Measurements from ENCODE around the gene TBC1D17. TPM values are rescaled to one million over a fixed set of nuclear protein-coding genes. Genes with fewer than 3 reads are reported as not detected.

The TBC1D17 gene
- total and polyA plus RNA-seq, 4 donors = 11.3 to 27.9 (median 17.2) TPM

GRCh38 chr19:49848938-49849337 is 28.6 kb upstream of the TBC1D17 start:
- no peak for DNase-seq (ENCODE audit: low spot score)
- 88% methylated on average over 3 of the region's 3 CpGs for WGBS
- no peak overlapping the region for H3K4me3 ChIP-seq (ENCODE audit: low read depth in 1 of 3, low read length in 3 of 3)
- H3K27me3 ChIP-seq (ENCODE audit: control insufficient read depth in 4 of 4, insufficient read depth in 4 of 4, low read length in 3 of 4) = no peaks in the 10 kb centered on the region
- TF ChIP-seq TAF1 (conservative IDR thresholded peaks at IDR 0.05) (no peak), HNF4G (IDR thresholded peaks at IDR 0.05) (no peak), HNF4A (conservative IDR thresholded peaks at IDR 0.05) (no peak), FOXA1 (IDR thresholded peaks at IDR 0.05) (no peak), MAX (IDR thresholded peaks at IDR 0.05) (no peak), NR2F2 (IDR thresholded peaks at IDR 0.05) (no peak), REST (IDR thresholded peaks at IDR 0.05) (no peak), CTCF (IDR thresholded peaks at IDR 0.05; ENCODE audit: low read depth, low read length, missing input control) (no peak), JUND (IDR thresholded peaks at IDR 0.05) (no peak), SP1 (IDR thresholded peaks at IDR 0.05) (no peak), RXRA (IDR thresholded peaks at IDR 0.05) (no peak), YY1 (IDR thresholded peaks at IDR 0.05) (no peak), ATF3 (IDR thresholded peaks at IDR 0.05) (no peak), ZBTB33 (IDR thresholded peaks at IDR 0.05) (no peak)
- H3K9me3 ChIP-seq (ENCODE audit: control insufficient read depth in 4 of 4, low read length in 3 of 4) = no peaks in the 10 kb centered on the region
- peaks cover 2 to 19% (median 13%) of the 10 kb centered on the region in 4 donors for H3K4me1 ChIP-seq (ENCODE audit: control insufficient read depth in 4 of 4, insufficient read depth in 4 of 4, low read length in 3 of 4)
- no peak overlapping the region for H3K9ac ChIP-seq (ENCODE audit: low read depth in 1 of 2, low read length in 2 of 2)
- no peak overlapping the region for H3K27ac ChIP-seq (ENCODE audit: low read depth in 1 of 2, low read length in 2 of 2)
- no peaks in the 10 kb centered on the region for H3K36me3 ChIP-seq (ENCODE audit: control insufficient read depth in 4 of 4, insufficient read depth in 3 of 4, low read depth in 1 of 4, low read length in 3 of 4)

- Histone ChIP-seq H3K27ac (ENCODE audit: low read depth in 1 of 2, low read length in 2 of 2) (no peak overlapping the region), H3K4me1 (ENCODE audit: control insufficient read depth in 4 of 4, insufficient read depth in 4 of 4, low read length in 3 of 4) (peaks cover 3 to 19% (median 13%) of the 10 kb centered on the region in 4 donors), H3K36me3 (ENCODE audit: control insufficient read depth in 4 of 4, insufficient read depth in 3 of 4, low read depth in 1 of 4, low read length in 3 of 4) (no peaks in the 10 kb centered on the region), H3K9ac (ENCODE audit: low read depth in 1 of 2, low read length in 2 of 2) (no peak overlapping the region), H3K4me3 (ENCODE audit: low read depth in 1 of 3, low read length in 3 of 3) (peak overlapping the region; percentile 57 to 92 (median 90)), H3K9me3 (ENCODE audit: control insufficient read depth in 4 of 4, low read length in 3 of 4) (no peaks in the 10 kb centered on the region), H3K27me3 (ENCODE audit: control insufficient read depth in 4 of 4, insufficient read depth in 4 of 4, low read length in 3 of 4) (no peaks in the 10 kb centered on the region)
- no peak for DNase-seq (ENCODE audit: low spot score)
- 92% methylated on average over 15 of the region's 15 CpGs for WGBS
- TF ChIP-seq MAX (IDR thresholded peaks at IDR 0.05) (no peak), HNF4G (IDR thresholded peaks at IDR 0.05) (no peak), NR2F2 (IDR thresholded peaks at IDR 0.05) (no peak), SP1 (IDR thresholded peaks at IDR 0.05) (no peak), CTCF (IDR thresholded peaks at IDR 0.05; ENCODE audit: low read depth, low read length, missing input control) (no peak), HNF4A (conservative IDR thresholded peaks at IDR 0.05) (no peak), ATF3 (IDR thresholded peaks at IDR 0.05) (no peak), EGR1 (IDR thresholded peaks at IDR 0.05; ENCODE audit: low read depth in 2 of 2) (no peak), TAF1 (conservative IDR thresholded peaks at IDR 0.05) (no peak)
Measured at GRCh38 chr19:49849433-49850220, 27.9 kb upstream of the TBC1D17 start.
